GM19452 (cell line): Measurements from ENCODE around the gene REPS1.
A peak's percentile ranks its signal among the peaks of the same experiment; 100 is the strongest.
"Not testable (repeated sequence)": the region's sequence is repeated elsewhere in the genome, so short reads cannot be mapped to it uniquely, and the experiment has no call there.

ENCODE experiments used
- ATAC-seq: cut with Tn5 transposase; IDR thresholded peaks from one replicate; pipeline ENCODE4 v1.9.1; 2021; ENCODE audit not compliant: unreplicated experiment

Gene REPS1, protein sequence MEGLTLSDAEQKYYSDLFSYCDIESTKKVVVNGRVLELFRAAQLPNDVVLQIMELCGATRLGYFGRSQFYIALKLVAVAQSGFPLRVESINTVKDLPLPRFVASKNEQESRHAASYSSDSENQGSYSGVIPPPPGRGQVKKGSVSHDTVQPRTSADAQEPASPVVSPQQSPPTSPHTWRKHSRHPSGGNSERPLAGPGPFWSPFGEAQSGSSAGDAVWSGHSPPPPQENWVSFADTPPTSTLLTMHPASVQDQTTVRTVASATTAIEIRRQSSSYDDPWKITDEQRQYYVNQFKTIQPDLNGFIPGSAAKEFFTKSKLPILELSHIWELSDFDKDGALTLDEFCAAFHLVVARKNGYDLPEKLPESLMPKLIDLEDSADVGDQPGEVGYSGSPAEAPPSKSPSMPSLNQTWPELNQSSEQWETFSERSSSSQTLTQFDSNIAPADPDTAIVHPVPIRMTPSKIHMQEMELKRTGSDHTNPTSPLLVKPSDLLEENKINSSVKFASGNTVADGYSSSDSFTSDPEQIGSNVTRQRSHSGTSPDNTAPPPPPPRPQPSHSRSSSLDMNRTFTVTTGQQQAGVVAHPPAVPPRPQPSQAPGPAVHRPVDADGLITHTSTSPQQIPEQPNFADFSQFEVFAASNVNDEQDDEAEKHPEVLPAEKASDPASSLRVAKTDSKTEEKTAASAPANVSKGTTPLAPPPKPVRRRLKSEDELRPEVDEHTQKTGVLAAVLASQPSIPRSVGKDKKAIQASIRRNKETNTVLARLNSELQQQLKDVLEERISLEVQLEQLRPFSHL

DNA sequence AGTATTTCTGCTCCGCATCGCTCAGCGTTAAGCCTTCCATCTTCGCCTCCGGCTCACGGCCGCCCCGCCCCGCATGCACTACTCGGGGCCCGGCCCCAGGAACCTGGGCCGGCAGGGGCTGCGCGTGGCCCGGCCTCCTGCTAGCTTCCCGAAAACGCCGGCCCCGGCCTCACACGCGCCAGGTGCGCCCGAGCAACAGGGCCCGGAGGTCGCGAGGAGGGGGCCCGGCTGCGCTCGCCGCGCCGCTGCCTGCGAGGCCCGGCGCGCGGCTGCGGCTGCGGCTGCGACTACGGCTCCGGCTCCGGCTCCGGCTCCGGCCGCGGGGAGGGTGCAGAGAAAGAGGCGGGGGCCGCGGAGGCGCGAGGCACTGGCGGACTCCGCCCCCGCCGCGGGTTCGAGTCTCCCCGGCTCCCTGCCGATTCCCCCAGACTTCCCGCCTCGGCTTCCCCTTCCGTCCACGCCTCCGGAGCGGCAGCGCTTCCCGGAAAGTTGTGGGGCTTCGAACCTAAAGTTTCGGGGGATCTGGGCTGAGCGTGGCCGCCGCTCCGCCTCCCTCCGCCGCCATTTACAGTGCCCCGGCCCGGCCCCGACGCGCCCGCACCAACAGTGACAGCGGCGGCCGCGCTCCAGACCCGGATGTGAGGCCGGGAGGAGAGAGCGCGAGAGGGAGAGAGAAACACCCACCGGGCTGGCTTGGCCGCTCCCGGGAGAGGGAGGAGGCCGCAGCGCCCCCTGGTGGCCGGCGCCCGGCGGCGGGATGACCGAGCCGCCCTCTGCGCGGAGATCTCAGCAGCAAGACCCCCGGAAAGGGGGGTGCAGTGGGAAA, at the start of gene REPS1:
Gene REPS1, minus strand, starts transcription at position 611 of the 826 bp plus-strand sequence. Its CDS starts 571 bp downstream, at position 40.
- ATAC-seq = peak; percentile 93

DNA sequence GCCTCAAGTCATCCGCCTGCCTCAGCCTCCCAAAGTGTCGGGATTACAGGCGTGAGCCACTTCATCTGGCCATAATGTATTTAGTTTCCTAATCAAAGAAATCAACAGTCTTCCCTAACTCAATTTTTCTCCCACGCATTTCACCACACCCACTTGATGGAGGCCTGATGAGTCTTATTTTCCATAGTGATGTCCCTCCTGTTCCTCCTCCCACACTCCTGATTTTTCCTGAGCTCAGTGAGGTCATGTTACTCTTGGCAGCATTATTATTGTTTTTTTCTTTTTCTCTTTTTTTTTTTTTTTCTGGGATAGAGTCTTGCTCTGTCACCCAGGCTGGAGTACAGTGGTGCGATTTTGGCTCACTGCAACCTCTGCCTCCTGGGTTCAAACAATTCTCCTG, 49.4 kb upstream of the REPS1 start:
- no peak for ATAC-seq

DNA sequence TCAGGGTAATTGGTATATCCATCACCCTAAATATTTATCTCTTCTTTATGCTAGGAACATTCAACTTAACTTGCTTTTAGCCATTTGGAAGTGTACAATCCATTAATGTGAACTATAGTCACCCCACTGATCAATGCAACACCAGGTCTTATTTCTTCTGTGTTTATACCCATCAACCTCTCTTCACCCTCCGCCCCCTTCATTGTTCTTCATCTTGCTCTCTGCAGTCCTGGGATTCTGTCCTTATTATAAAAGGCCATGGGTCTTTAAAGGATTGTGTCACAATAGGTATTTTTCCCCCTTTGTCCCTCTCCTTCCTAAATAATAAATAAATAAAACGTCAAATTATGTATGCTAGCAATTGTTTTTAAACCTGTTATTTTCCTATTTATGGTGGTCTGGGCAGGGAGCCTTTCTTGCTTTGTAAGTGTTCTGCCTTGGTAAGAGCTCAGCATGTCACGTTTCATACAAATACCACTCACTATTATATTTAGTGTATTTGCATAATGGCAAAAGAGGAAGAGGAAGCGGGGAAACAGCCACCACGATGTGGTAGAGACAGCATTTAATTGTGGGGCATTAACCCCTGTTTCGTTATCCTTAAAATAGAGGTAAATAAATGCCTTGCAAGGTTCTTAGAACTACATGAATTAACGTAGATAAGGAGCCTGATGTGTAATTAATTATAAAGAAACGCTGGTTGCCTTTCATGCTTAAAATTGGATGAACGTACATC, 42.3 kb upstream of the REPS1 start:
- peak; percentile 47 for ATAC-seq

DNA sequence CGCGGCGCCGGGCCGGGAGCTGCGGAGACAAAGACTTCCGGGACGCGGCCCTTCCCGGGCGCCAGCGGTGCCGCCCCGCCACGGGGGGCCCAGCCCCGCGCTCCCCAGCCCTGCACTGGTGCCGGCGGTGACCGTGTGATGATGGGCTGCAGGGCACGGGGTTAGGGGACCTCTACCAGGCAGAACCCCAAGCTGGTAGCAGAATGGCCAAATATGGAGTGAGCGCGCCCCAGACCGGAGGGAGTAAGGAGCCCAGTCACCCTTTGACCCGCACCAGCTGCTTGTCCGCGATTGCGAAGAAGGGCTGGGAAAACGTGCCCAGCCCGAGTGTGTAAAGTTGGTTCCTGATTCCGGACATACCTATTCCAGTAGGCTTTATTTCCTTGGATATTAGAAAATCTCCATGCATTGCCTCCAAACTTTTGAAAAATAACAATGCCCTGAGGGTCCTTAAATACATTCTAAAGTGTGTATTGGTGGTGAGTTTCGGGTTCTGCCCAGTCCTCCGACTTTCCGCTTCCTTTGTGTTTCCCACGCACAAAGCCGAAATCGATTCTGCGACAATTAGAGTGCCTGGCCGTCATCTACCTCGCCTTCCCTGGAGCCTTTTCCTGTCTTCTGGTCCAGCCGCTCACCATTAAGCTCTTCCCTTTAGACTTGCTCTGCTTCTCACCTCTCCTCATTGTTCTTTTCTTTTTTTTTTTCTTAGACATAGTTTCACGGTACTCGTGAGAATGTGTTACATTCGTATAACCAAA, 41.6 kb upstream of the REPS1 start:
- ATAC-seq = peak; percentile 26

DNA sequence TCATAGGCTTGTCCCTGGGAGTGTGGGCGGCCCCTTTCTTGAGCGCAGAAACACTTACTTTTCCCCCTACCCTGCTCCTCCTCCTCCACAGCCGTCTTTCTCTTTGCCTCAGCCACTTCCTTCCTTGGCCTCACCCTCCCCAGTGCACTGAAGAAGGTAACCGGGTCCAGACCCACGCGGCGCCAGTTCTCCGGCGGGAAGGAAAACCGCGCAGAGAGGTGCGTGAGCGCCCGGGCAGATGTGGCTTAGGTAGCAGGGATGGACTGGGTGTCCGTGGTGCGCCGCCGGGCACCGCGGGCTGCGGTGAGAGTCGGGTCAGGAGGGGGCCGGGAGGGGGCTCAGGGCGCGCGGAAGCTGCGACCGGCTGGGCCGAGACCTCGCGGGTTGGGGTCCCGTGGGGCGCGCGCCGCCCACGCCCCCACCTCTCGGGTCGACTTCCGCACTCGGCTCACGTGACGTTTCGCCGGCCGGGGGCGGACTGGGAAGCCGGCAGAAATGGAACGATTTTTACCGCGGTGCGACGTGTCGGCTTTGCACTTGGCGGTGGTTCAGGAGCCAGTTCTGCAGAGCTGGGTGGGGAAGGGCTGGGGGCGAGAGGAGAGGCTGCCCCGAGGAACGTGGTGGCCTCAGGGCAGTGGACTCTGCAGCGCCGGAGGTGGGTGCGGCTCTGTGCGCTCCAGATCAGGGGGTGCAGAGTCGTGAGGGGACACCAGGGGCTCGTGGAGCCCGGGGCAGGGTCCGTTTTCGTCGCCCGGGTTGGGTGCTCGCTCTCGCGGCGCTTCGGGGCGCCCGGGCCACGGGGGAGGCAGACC, 40.8 kb upstream of the REPS1 start, which contains the start of gene ABRACL:
Gene ABRACL, plus strand, starts transcription at position 88 of the 812 bp plus-strand sequence. CDS start 5,416 bp downstream, outside the sequence.
- ATAC-seq = peak; percentile 59

DNA sequence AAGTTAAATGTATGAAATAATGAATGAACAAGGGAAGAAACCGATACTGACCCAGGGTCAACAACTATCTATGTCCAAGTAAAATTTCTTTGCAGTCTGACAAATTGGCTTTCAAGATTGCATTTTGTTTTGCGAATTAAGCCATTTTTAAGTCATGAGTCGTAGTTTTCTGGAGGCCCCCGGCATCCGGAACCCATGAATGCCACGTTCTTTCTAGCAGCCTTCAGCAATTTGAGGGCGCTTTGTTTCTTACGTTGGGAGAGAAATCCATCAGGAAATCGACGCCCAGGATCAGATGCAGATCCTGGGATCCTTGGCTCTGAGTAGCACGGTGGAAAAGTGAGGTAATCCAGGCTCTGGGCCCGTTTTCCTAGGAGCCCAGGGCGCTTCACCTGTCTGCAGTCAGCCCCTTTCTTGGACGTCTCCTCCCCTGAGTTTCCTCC, 40.2 kb upstream of the REPS1 start:
- peak; percentile 6 for ATAC-seq

DNA sequence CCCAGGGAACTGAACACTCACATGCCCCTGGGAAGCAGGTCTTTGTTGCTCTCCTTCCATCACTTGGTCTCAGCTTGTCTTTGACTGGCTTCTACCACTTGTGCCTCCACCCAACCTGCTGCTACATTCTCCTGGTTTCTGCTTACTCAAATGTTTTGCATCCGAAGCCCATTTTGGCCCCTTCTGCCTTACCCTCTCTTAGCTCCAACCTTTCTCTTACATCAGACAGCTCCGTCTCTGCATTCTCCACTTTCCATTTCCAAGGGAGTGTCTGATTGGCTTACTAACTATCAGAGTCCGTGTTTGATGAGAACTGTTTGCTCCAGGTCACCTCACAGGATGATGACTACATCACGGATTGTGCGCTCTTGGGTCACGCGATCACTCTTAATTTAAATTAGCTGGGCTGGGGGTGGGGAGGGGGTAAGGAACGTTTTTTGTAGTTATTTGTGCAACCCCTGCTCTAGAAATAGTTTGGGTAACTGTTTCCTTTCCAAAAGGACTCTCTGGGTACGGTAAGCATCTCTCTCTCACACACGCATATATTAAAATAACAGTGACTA, 39.6 kb upstream of the REPS1 start:
- ATAC-seq = no peak

DNA sequence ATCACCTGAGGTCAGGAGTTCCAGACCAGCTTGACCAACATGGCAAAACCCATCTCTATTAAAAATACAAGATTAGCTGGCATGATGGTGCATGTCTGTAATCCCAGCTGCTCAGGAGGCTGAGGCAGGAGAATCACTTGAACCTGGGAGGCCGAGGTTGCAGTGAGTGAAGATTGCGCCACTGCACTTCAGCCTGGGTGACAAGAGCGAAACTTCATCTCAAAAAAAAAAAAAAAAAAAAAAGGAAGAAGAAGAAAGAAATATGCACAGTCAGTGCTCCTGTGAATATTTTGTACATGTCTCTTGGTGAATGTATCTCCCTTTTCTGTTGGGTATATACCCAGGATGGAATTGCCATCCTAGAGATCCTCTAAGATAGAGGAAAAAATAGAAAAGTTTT, 37.4 kb upstream of the REPS1 start:
- not testable (repeated sequence) for ATAC-seq

DNA sequence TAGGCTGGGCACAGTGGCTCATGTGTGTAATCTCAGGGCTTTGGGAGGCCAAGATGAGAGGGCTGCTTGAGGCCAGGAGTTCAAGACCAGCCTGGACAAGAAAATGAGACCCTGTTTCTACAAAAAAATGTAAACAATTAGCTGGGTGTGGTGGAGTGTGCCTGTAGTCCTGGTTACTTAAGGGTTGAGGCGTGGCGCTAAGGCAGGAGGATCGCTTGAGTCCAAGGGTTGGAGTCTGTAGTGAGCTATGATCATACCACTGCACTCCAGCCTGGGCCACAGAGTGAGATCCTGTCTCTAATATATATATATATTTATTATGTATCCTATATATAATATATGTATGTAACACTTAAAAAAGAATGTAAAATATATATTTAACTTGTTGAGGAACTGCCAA, 32.6 kb upstream of the REPS1 start:
- ATAC-seq = no peak

DNA sequence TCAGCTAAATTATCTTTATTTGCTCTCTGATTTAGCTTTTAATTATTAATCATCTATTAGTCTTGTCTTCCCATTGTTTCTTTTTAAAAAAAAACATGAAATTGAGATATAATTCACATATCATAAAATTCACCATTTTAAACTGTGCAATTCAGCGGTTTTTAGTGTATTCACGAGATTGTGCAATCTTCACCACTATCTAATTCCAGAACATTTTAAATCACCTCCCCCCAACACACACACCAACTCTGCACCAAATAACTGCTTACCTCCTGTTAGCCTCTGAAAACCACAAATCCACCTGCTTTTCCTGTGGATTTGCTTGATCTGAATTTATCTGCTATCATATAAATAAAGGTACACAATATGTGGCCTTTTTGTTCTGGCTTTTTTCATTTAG, 31.7 kb upstream of the REPS1 start:
- ATAC-seq = no peak

DNA sequence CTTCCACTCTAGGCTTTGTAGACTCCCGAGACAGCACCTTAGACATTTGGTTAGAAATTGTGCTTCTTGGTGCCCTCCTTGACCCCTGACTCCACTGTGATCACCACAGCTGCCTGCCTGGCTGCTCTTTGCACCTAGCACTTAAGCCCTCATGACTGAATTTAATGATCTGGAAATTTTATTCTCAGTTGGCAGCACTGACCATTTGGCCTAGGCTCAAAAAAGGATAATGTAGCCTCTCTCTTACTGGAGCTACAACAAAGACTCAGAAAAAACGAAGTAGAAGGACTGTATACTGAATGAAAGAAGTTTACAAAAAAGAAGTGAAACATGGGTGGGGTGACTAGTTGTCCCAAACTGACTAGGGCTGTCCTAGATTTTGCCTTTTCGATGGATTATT, 29.2 kb upstream of the REPS1 start:
- ATAC-seq = no peak

DNA sequence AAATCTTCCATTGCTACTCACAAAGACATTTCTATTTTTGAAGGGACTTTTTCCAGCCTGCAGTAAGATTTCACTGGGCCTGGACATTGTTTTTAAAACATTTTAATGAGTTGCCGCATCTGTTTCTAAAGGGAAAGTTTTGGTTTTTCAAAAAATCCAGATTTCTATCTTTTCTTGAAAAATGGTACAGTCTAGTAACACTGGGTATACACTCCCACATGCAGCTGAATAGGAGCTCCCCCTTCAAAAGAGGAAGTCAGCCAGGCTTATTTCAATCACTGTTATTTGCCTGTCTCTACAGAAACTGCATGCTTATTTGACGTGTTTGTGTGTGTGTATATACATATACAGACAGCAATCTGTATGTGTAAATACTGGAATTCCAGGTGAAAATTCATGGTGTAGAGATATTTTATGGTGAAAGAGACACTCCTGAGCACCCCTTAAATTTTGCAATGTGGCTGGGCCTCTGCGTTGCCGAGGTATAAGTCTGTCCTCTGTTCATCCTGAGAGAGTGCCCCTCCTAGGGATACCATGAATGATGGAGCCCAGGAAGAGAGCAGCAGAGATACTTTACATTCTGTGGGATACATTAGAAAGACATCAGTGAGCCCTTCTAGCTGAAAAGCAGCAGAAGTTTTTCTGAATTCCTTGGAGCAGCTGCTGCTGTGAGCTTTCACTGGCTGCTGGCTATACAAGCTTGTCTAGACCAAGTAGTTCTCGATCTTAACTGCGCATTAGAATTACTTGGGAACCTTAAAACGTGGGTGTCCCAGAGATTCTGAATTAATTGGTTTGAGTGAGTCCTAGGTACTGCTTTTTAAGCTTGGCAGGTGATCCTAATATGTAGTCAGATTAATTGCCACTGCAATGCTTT, 28.5 kb upstream of the REPS1 start:
- peak; percentile 51 for ATAC-seq

DNA sequence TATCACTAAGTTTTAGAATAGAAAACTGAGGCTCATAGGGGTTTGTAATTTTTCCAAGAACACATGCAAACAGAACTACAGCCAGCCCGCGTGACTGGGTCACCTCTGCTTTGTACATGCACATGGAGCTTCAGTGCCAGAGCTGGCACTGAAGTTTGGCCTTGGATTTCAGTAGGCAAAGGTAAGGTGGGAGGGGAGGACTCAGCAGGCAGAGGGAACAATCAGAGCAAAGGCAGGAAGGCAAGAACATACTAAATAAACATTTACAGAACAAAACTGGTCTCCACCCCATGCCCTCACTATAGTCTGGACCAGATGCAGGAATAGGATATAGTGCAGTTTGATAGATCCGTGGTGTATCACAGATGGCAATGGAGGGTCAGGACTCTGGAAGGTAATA, 26.9 kb upstream of the REPS1 start:
- ATAC-seq = no peak

DNA sequence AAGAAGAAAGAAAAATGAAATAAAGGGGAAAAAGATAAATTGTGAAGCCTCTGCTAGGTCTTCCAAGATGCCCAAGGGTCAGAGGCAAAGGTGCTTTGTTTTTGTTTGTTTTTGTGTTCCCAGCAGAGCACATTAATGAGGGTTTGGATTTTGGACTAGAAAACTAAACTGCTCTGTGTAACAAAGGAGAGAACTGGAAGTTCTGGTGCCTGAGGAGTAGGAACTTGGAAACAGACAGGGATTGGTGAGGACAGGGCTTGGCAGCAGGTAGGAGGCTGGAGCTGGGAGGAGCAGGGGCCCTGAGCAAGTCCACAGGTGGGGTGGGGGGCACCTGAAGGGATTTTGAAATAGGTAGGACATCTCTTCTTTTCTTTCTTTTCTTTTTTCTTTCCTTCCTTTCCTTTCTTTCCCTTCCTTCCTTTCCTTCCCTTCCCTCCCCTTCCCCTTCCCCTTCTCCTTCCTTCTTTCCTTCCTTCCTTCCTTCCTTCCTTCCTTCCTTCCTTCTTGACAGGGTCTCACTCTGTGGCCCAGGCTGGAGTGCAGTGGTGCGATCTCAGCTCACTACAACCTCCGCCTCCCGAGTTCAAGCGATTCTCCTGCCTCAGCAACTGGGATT, 25.2 kb upstream of the REPS1 start:
- ATAC-seq = no peak

DNA sequence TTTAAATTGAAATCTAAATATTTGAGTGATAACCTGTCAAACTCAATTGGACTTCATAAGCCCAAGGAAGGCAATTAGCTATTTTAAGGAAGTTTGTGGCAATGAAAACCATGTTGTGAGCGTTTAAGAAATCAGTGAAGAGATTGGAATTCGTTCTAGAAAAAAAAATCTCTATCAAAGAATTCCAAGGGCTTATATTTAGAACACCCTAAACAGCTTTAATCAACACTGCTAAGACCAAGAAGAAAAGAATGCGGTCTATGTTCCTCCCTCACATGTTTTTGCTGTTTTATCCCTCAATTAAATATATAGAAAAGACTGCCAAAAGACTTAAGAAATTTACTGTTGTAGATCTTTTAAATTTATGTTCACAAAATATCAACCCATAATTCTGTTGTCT, 23.9 kb upstream of the REPS1 start:
- ATAC-seq = no peak

DNA sequence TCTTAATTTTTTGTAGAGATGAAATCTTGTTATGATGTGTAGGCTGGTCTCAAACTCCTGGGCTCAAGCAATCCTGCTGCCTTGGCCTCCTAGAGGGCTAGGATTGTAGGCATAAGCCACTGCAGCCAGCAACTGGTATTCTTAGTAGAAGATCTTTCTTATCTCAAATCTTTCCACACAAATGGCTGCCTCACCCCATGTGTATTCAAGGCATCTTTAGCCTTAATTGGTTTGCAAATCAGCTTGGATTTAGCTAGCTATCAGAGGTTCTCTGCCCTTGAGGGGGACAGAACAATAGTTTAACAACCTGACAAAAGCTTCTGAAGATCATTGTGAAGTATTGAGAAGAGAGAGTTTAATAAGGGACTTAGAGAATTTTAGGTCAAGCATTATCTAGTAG, 22.6 kb upstream of the REPS1 start:
- ATAC-seq = no peak

DNA sequence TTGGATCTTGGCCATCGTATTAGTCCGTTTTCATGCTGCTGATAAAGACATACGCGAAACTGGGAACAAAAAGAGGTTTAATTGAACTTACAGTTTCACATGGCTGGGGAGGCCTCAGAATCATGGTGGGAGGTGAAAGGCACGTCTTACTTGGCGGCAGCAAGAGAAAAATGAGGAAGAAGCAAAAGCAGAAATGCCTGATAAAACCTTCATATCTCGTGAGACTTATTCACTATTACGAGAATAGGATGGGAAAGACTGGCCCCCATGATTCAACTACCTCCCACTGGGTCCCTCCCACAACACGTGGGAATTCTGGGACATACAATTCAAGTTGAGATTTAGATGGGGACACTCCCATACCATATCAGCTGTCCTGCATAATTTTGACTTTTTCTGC, 20.1 kb upstream of the REPS1 start:
- ATAC-seq = no peak
